PC-3 (cell line): ENCODE results near the gene PNLIPRP2. TPM values are rescaled to one million over a fixed set of nuclear protein-coding genes. Genes with fewer than 3 reads are reported as not detected.

Source experiments
- ATAC-seq: fragments of 200-7000 bp; cut with Tn5 transposase; 2 replicates; pipeline ENCODE4 v1.9.1; 2020; ENCODE audit warnings: mild to moderate bottlenecking, moderate library complexity
- BruUV-seq: library from RNA; stranded (reverse); fragments of 400-500 nt; replicated peaks from 2 replicates; lab custom pipeline; 2021; lab: Mats Ljungman, UMichigan
- CTCF ChIA-PET: fragments of 300-600 bp; sonication (Branson Sonifier 250); formaldehyde crosslinking; loops from one replicate; lab custom pipeline; 2022; ENCODE audit warnings: antibody characterized with exemption; lab: Charles Lee
- POLR2A ChIA-PET: fragments of 300-600 bp; sonication (Branson Sonifier 250); formaldehyde crosslinking; loops from one replicate; lab custom pipeline; 2022; ENCODE audit warnings: antibody characterized with exemption; ENCODE audit not compliant: unreplicated experiment; lab: Charles Lee
- DNase-seq: peaks from one replicate; pipeline ENCODE4 v3.0.0-alpha.2; 2015
- H2AFZ ChIP-seq: fragments of 300-600 bp; sonication (generic); 2 replicates; pipeline ENCODE4 v1.6.0; 2016; ENCODE audit warnings: antibody characterized with exemption, low read length
- H3F3A ChIP-seq: fragments of 300-600 bp; sonication (generic); one replicate; pipeline ENCODE4 v1.6.0; 2017; ENCODE audit warnings: antibody characterized with exemption, low read length, control low read depth, mild to moderate bottlenecking; ENCODE audit not compliant: unreplicated experiment
- H3K27ac ChIP-seq: fragments of 300-600 bp; sonication (generic); 2 replicates; pipeline ENCODE4 v1.5.1; 2016; ENCODE audit warnings: mild to moderate bottlenecking, low read length
- H3K27me3 ChIP-seq: fragments of 300-600 bp; sonication (generic); 2 replicates; pipeline ENCODE4 v1.6.1; 2016; ENCODE audit warnings: low read length, mixed read lengths
- H3K36me3 ChIP-seq: fragments of 300-600 bp; sonication (generic); 2 replicates; pipeline ENCODE4 v1.6.1; 2016; ENCODE audit warnings: low read depth, mixed run types, low read length, mixed read lengths
- H3K4me1 ChIP-seq: fragments of 300-600 bp; sonication (generic); 2 replicates; pipeline ENCODE4 v1.5.1; 2016; ENCODE audit warnings: low read length; ENCODE audit not compliant: insufficient read depth
- H3K4me2 ChIP-seq: fragments of 300-600 bp; sonication (generic); 2 replicates; pipeline ENCODE4 v1.6.0; 2016; ENCODE audit warnings: low read length
- H3K4me3 ChIP-seq: fragments of 300-600 bp; sonication (generic); 2 replicates; pipeline ENCODE4 v1.5.1; 2016; ENCODE audit warnings: mild to moderate bottlenecking, low read length, mixed read lengths
- H3K79me2 ChIP-seq: fragments of 300-600 bp; sonication (generic); 2 replicates; pipeline ENCODE4 v1.6.1; 2017; ENCODE audit warnings: low read length, mixed read lengths
- H3K9ac ChIP-seq: fragments of 300-600 bp; sonication (generic); 2 replicates; pipeline ENCODE4 v1.6.0; 2016; ENCODE audit warnings: mild to moderate bottlenecking, low read length
- H3K9me2 ChIP-seq: fragments of 300-600 bp; sonication (generic); replicated peaks from 2 replicates; pipeline ENCODE4 v1.6.1; 2016; ENCODE audit warnings: mixed run types, low read length, mixed read lengths
- H3K9me3 ChIP-seq: fragments of 300-600 bp; sonication (generic); 2 replicates; pipeline ENCODE4 v1.6.1; 2016; ENCODE audit warnings: low read length, mixed read lengths
- H4K20me1 ChIP-seq: fragments of 300-600 bp; sonication (generic); 2 replicates; pipeline ENCODE4 v1.6.1; 2016; ENCODE audit warnings: low read length, mixed read lengths
- EZH2 ChIP-seq: fragments of 300-600 bp; sonication (generic); IDR thresholded peaks from one replicate; pipeline ENCODE4 v1.6.1; 2017; ENCODE audit warnings: antibody characterized with exemption, mild to moderate bottlenecking, low read length; ENCODE audit not compliant: unreplicated experiment
- EZH2phosphoT487 ChIP-seq: fragments of 300-600 bp; sonication (generic); IDR thresholded peaks from 2 replicates; pipeline ENCODE4 v1.6.1; 2018; ENCODE audit warnings: mild to moderate bottlenecking, antibody characterized with exemption, low read length, borderline replicate concordance
- intact Hi-C: fragments of 100-400 bp; cut with micrococcal nuclease; formaldehyde crosslinking; loops from 2 replicates; pipeline ENCODE4 v1.9.0; 2023
- total RNA-seq: library from RNA; depleted of rRNA; stranded (reverse); fragments of >200 nt; gene quantifications from 2 replicates; pipeline ENCODE4 v1.2.3, GENCODE V29; 2014
- TF ChIP-seq, protein P1 (sequence below): fragments of 300-600 bp; sonication (generic); conservative IDR thresholded peaks from 2 replicates; pipeline ENCODE4 v1.5.1; 2017; ENCODE audit warnings: antibody characterized with exemption, low read depth, mild to moderate bottlenecking, low read length

The PNLIPRP2 gene
- total RNA-seq, 1 experiment from 2014 or later = not detected

DNA sequence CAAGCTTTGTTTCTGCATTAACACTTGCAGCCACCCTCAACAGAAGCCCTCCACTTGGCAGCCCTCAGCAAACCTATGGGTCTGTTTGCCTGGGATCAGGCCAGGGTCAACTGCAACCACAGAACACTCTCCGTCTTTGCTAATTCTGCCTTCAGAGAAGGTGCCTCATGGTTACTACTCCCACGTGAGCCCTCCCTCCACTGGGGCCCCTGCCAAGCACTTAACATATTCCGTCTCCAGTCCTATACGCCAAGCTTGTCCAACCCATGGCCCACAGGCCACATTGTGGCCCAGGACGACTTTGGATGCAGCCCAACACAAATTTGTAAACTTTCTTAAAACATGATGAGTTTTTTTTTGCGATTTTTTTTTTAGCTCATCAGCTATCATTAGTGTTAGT, 66.9 kb downstream of the PNLIPRP2 start:
- Histone ChIP-seq H3K36me3 (no peaks in the 10 kb centered on the region), H2AFZ (no peak overlapping the region), H3K9me2 (no peaks in the 10 kb centered on the region), H3K27ac (no peak overlapping the region), H3K4me2 (no peak overlapping the region), H3F3A (no peaks in the 10 kb centered on the region), H4K20me1 (no peaks in the 10 kb centered on the region), H3K4me1 (no peaks in the 10 kb centered on the region), H3K9me3 (no peaks in the 10 kb centered on the region), H3K27me3 (no peaks in the 10 kb centered on the region), H3K4me3 (no peak overlapping the region), H3K79me2 (no peaks in the 10 kb centered on the region), H3K9ac (no peak overlapping the region)
- BruUV-seq = no TSS peak
- ChIA-PET POLR2A (no interaction called here), CTCF (no interaction called here)
- intact Hi-C loops = no loop called here
- ATAC-seq (no peak), DNase-seq (no peak)
- TF ChIP-seq, protein P1, sequence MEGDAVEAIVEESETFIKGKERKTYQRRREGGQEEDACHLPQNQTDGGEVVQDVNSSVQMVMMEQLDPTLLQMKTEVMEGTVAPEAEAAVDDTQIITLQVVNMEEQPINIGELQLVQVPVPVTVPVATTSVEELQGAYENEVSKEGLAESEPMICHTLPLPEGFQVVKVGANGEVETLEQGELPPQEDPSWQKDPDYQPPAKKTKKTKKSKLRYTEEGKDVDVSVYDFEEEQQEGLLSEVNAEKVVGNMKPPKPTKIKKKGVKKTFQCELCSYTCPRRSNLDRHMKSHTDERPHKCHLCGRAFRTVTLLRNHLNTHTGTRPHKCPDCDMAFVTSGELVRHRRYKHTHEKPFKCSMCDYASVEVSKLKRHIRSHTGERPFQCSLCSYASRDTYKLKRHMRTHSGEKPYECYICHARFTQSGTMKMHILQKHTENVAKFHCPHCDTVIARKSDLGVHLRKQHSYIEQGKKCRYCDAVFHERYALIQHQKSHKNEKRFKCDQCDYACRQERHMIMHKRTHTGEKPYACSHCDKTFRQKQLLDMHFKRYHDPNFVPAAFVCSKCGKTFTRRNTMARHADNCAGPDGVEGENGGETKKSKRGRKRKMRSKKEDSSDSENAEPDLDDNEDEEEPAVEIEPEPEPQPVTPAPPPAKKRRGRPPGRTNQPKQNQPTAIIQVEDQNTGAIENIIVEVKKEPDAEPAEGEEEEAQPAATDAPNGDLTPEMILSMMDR = no peak
- TF ChIP-seq EZH2 = no peak
- no peak for TF ChIP-seq EZH2phosphoT487

GRCh38 chr10:116688241-116688711, 67.5 kb downstream of the PNLIPRP2 start:
- no peaks in the 10 kb centered on the region for H4K20me1 ChIP-seq
- H3F3A ChIP-seq = no peaks in the 10 kb centered on the region
- H3K4me3 ChIP-seq = no peak overlapping the region
- DNase-seq (peak; percentile 6), ATAC-seq (no peak)
- no peak overlapping the region for H2AFZ ChIP-seq
- ChIA-PET POLR2A (no interaction called here), CTCF (no interaction called here)
- no peaks in the 10 kb centered on the region for H3K79me2 ChIP-seq
- no peaks in the 10 kb centered on the region for H3K4me1 ChIP-seq
- no peaks in the 10 kb centered on the region for H3K27me3 ChIP-seq
- no peaks in the 10 kb centered on the region for H3K9me2 ChIP-seq
- H3K9me3 ChIP-seq = no peaks in the 10 kb centered on the region
- no peak overlapping the region for H3K27ac ChIP-seq
- no TSS peak for BruUV-seq
- no peak overlapping the region for H3K9ac ChIP-seq
- intact Hi-C loops = no loop called here
- TF ChIP-seq, protein P1 = no peak
- TF ChIP-seq EZH2 (no peak), EZH2phosphoT487 (no peak)
- no peaks in the 10 kb centered on the region for H3K36me3 ChIP-seq
- no peak overlapping the region for H3K4me2 ChIP-seq

DNA sequence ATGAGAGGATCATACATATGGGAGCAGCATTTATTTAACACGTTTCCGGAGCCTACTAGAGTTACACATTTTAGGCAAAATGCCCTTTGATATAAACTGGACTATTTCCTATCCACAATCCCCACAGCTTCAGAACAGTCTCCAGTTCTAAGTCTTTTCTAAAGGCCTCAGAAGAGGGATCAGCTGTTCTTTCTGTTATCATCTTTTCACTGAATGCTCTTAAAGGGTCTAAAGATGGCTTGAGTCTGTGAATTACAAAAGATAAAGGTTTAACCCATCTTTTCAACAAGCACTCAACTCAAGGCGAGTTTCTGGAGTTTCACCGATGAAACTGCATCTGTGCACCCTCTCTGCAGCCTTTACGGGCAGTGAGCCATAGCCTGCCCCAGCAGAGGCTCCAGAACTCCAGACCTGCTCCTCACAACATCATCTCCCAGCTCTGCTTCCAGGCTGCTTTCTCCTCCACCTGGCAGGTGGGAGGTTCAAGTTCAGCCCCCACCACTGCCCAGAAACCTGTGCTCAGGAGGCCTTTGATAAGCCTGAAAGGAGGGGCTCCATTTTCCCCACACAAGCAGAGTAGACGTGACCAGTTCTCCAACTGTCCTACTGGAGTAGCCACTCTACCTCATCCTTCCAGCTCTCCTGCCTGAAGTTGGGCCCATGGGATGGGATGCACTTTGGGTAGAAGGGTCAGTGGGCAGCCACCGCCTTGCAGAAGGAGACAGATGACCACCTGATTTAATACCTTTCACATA, 68.2 kb downstream of the PNLIPRP2 start:
- intact Hi-C loops = no loop called here
- Histone ChIP-seq H3K27me3 (no peaks in the 10 kb centered on the region), H3K4me2 (no peak overlapping the region), H3K79me2 (no peaks in the 10 kb centered on the region), H3K9me2 (no peaks in the 10 kb centered on the region), H4K20me1 (no peaks in the 10 kb centered on the region), H3K27ac (no peak overlapping the region), H3K9me3 (no peaks in the 10 kb centered on the region), H3K36me3 (no peaks in the 10 kb centered on the region), H3K4me1 (no peaks in the 10 kb centered on the region), H3K4me3 (no peak overlapping the region), H3K9ac (no peak overlapping the region), H2AFZ (no peak overlapping the region), H3F3A (no peaks in the 10 kb centered on the region)
- no peak for DNase-seq
- CTCF ChIA-PET = no interaction called here
- no TSS peak for BruUV-seq
- POLR2A ChIA-PET = no interaction called here
- no peak for ATAC-seq
- TF ChIP-seq EZH2 (no peak), EZH2phosphoT487 (no peak)
- TF ChIP-seq, protein P1 = no peak
